Trophoblast cell (in vitro differentiated cells and primary cell): ENCODE results near the gene STPG4.
A peak's percentile ranks its signal among the peaks of the same experiment; 100 is the strongest.

Source experiments
- DNase-seq, 2 donors: peaks; one replicate each; pipeline ENCODE4 v3.0.0-alpha.2; 2016
- H2AFZ ChIP-seq: 2 replicates; pipeline ENCODE4 v1.6.1; 2013; ENCODE audit warnings: low read length, moderate library complexity, mild to moderate bottlenecking; ENCODE audit not compliant: insufficient read depth, poor library complexity
- H2AK5ac ChIP-seq: 2 replicates; pipeline ENCODE4 v1.6.1; 2013; ENCODE audit warnings: mild to moderate bottlenecking, low read length
- H2BK120ac ChIP-seq: 2 replicates; pipeline ENCODE4 v1.6.1; 2013; ENCODE audit warnings: low read length, mild to moderate bottlenecking, moderate library complexity; ENCODE audit not compliant: insufficient read depth, poor library complexity
- H2BK12ac ChIP-seq: 2 replicates; pipeline ENCODE4 v1.6.1; 2013; ENCODE audit warnings: mild to moderate bottlenecking, low read length, moderate library complexity
- H2BK5ac ChIP-seq: 2 replicates; pipeline ENCODE4 v1.6.1; 2013; ENCODE audit warnings: low read length, low read depth, moderate library complexity, mild to moderate bottlenecking; ENCODE audit not compliant: poor library complexity
- H3K14ac ChIP-seq: 2 replicates; pipeline ENCODE4 v1.6.1; 2013; ENCODE audit warnings: mild to moderate bottlenecking, low read length
- H3K18ac ChIP-seq: 2 replicates; pipeline ENCODE4 v1.6.1; 2013; ENCODE audit warnings: mild to moderate bottlenecking, low read length
- H3K23ac ChIP-seq: 2 replicates; pipeline ENCODE4 v1.6.1; 2013; ENCODE audit warnings: low read length
- H3K27ac ChIP-seq: 2 replicates; pipeline ENCODE4 v1.5.1; 2013; ENCODE audit warnings: low read depth, mild to moderate bottlenecking, inconsistent platforms, low read length, moderate library complexity
- H3K27me3 ChIP-seq: 2 replicates; pipeline ENCODE4 v1.6.1; 2013; ENCODE audit warnings: inconsistent platforms, mild to moderate bottlenecking, low read length, moderate library complexity; ENCODE audit not compliant: insufficient read depth
- H3K36me3 ChIP-seq, 2 experiments: 1 replicate in 1 of 2; 2 replicates in 1 of 2; pipeline ENCODE4 v1.6.1; 2013; ENCODE audit warnings: low read length in 2 of 2, mild to moderate bottlenecking in 2 of 2, moderate library complexity in 1 of 2; ENCODE audit not compliant: insufficient read depth in 2 of 2, control insufficient read depth in 1 of 2
- H3K4ac ChIP-seq: 2 replicates; pipeline ENCODE4 v1.6.1; 2013; ENCODE audit warnings: low read depth, mild to moderate bottlenecking, low read length, moderate library complexity
- H3K4me1 ChIP-seq, 2 experiments: 1 replicate in 1 of 2; 2 replicates in 1 of 2; pipeline ENCODE4 v1.6.1; 2013; ENCODE audit warnings: low read length in 2 of 2, mild to moderate bottlenecking in 2 of 2, moderate library complexity in 1 of 2; ENCODE audit not compliant: insufficient read depth in 2 of 2, control insufficient read depth in 1 of 2
- H3K4me2 ChIP-seq: 2 replicates; pipeline ENCODE4 v1.6.1; 2013; ENCODE audit warnings: inconsistent platforms, mild to moderate bottlenecking, low read length, moderate library complexity
- H3K4me3 ChIP-seq: 2 replicates; pipeline ENCODE4 v1.5.1; 2013; ENCODE audit warnings: mild to moderate bottlenecking, low read depth, low read length, inconsistent platforms
- H3K79me1 ChIP-seq: one replicate; pipeline ENCODE4 v1.6.1; 2013; ENCODE audit warnings: low read length
- H3K79me2 ChIP-seq: 2 replicates; pipeline ENCODE4 v1.6.1; 2013; ENCODE audit warnings: low read length, mild to moderate bottlenecking; ENCODE audit not compliant: control insufficient read depth, insufficient read depth, poor library complexity
- H3K9ac ChIP-seq: 2 replicates; pipeline ENCODE4 v1.6.1; 2013; ENCODE audit warnings: mild to moderate bottlenecking, low read length
- H3K9me3 ChIP-seq: 2 replicates; pipeline ENCODE4 v1.6.1; 2013; ENCODE audit warnings: low read depth, mild to moderate bottlenecking, control low read depth, inconsistent platforms, low read length; ENCODE audit not compliant: insufficient read depth
- H4K12ac ChIP-seq: 2 replicates; pipeline ENCODE4 v1.6.1; 2013; ENCODE audit warnings: low read depth, mild to moderate bottlenecking, low read length, moderate library complexity
- H4K8ac ChIP-seq: 2 replicates; pipeline ENCODE4 v1.6.1; 2013; ENCODE audit warnings: low read depth, mild to moderate bottlenecking, low read length, moderate library complexity
- H4K91ac ChIP-seq: one replicate; pipeline ENCODE4 v1.6.1; 2013; ENCODE audit warnings: low read depth, mild to moderate bottlenecking, low read length, moderate library complexity
- WGBS: extraction: QIAGEN DNeasy Blood & Tissue Kit; methylation state at CpG from one replicate; pipeline ENCODE4 v1.1.7; 2013; ENCODE audit warnings: missing lambda C conversion rate; ENCODE audit not compliant: insufficient read length, insufficient coverage; ENCODE audit errors: extremely low coverage; 5-methylcytosine and 5-hydroxymethylcytosine counted together

Gene STPG4

GRCh38 chr2:47180531-47180930 lies 25.4 kb upstream of the STPG4 start:
- Histone ChIP-seq H3K4me3 (no peak overlapping the region), H2BK12ac (no peak overlapping the region), H3K27ac (no peak overlapping the region), H3K79me1 (peaks cover 13% of the 10 kb centered on the region), H2AFZ (no peak overlapping the region), H3K4me2 (no peak overlapping the region), H2BK5ac (no peak overlapping the region), H3K23ac (no peak overlapping the region), H3K14ac (no peak overlapping the region), H3K36me3 (no peaks in the 10 kb centered on the region), H3K9ac (no peak overlapping the region), H4K12ac (no peak overlapping the region), H3K4ac (no peak overlapping the region), H3K27me3 (no peaks in the 10 kb centered on the region), H4K8ac (no peak overlapping the region), H4K91ac (no peak overlapping the region), H3K18ac (no peak overlapping the region), H2AK5ac (no peak overlapping the region), H3K9me3 (no peaks in the 10 kb centered on the region), H3K79me2 (peaks cover 7% of the 10 kb centered on the region), H2BK120ac (no peak overlapping the region), H3K4me1 (peaks cover 0 to 2% of the 10 kb centered on the region in 2 experiments)
- WGBS = no CpG with 5 or more reads among the region's 1 CpG
- DNase-seq = no peak

GRCh38 chr2:47179388-47179787 lies 24.3 kb upstream of the STPG4 start:
- Histone ChIP-seq H2BK5ac (no peak overlapping the region), H3K23ac (no peak overlapping the region), H3K79me1 (peaks cover 17% of the 10 kb centered on the region), H2BK12ac (no peak overlapping the region), H4K12ac (no peak overlapping the region), H3K4me2 (no peak overlapping the region), H2AK5ac (no peak overlapping the region), H3K27ac (no peak overlapping the region), H3K79me2 (peaks cover 15% of the 10 kb centered on the region), H3K14ac (no peak overlapping the region), H3K9ac (no peak overlapping the region), H2BK120ac (no peak overlapping the region), H3K4me1 (peaks cover 0 to 2% of the 10 kb centered on the region in 2 experiments), H3K18ac (no peak overlapping the region), H3K27me3 (no peaks in the 10 kb centered on the region), H3K36me3 (no peaks in the 10 kb centered on the region), H3K4ac (no peak overlapping the region), H4K91ac (no peak overlapping the region), H3K4me3 (no peak overlapping the region), H4K8ac (no peak overlapping the region), H3K9me3 (no peaks in the 10 kb centered on the region), H2AFZ (no peak overlapping the region)
- no CpG with 5 or more reads among the region's 6 CpGs for WGBS
- no peak for DNase-seq

GRCh38 chr2:47178341-47178740 lies 23.2 kb upstream of the STPG4 start:
- Histone ChIP-seq H3K9ac (no peak overlapping the region), H2AFZ (no peak overlapping the region), H3K4me2 (no peak overlapping the region), H2BK12ac (no peak overlapping the region), H2AK5ac (no peak overlapping the region), H4K8ac (no peak overlapping the region), H3K27ac (no peak overlapping the region), H2BK120ac (no peak overlapping the region), H3K79me2 (peaks cover 17% of the 10 kb centered on the region), H3K79me1 (peaks cover 17% of the 10 kb centered on the region), H3K14ac (no peak overlapping the region), H3K4me3 (no peak overlapping the region), H3K4me1 (peaks cover 0 to 4% of the 10 kb centered on the region in 2 experiments), H4K12ac (no peak overlapping the region), H3K18ac (no peak overlapping the region), H3K23ac (no peak overlapping the region), H3K9me3 (no peaks in the 10 kb centered on the region), H3K36me3 (no peaks in the 10 kb centered on the region), H2BK5ac (no peak overlapping the region), H4K91ac (no peak overlapping the region), H3K4ac (no peak overlapping the region), H3K27me3 (no peaks in the 10 kb centered on the region)
- DNase-seq = no peak
- no CpG with 5 or more reads among the region's 6 CpGs for WGBS

GRCh38 chr2:47177043-47177565 lies 22.0 kb upstream of the STPG4 start:
- Histone ChIP-seq H3K9ac (no peak overlapping the region), H3K4ac (no peak overlapping the region), H3K27me3 (no peaks in the 10 kb centered on the region), H3K4me2 (peak overlapping the region; percentile 84), H2BK120ac (peak overlapping the region; percentile 68), H2BK5ac (peak overlapping the region; percentile 79), H3K27ac (peak overlapping the region; percentile 24), H3K18ac (peak overlapping the region; percentile 59), H2AK5ac (no peak overlapping the region), H4K8ac (peak overlapping the region; percentile 80), H3K79me1 (peaks cover 17% of the 10 kb centered on the region), H4K91ac (peak overlapping the region; percentile 86), H3K23ac (no peak overlapping the region), H2AFZ (peak overlapping the region; percentile 75), H3K9me3 (no peaks in the 10 kb centered on the region), H3K36me3 (peaks cover 0 to under 1% of the 10 kb centered on the region in 2 experiments), H3K79me2 (peaks cover 20% of the 10 kb centered on the region), H2BK12ac (peak overlapping the region; percentile 68), H4K12ac (peak overlapping the region; percentile 77), H3K14ac (peak overlapping the region; percentile 81), H3K4me3 (no peak overlapping the region), H3K4me1 (peaks cover under 1 to 4% of the 10 kb centered on the region in 2 experiments)
- WGBS = no CpG with 5 or more reads among the region's 16 CpGs
- DNase-seq = no peak
